SK-N-SH treated with all-trans-retinoic acid at 6 μM for 48 hours (cell line): ENCODE data around the gene MALRD1.

Experiments
- ATAC-seq: fragments of 200-7000 bp; cut with Tn5 transposase; 3 replicates; pipeline ENCODE4 v1.9.1; 2020; ENCODE audit warnings: mild to moderate bottlenecking, moderate library complexity
- ARNTL ChIP-seq: fragments of 450-650 bp; formaldehyde crosslinking; IDR thresholded peaks from 2 replicates; pipeline ENCODE4 v1.5.0; 2020; ENCODE audit warnings: low read depth, mild to moderate bottlenecking, moderate library complexity, borderline replicate concordance
- BACH2 ChIP-seq: fragments of 250-450 bp; sonication (Bioruptor Pico); IDR thresholded peaks from 2 replicates; pipeline ENCODE4 v1.9.0; 2021; ENCODE audit warnings: mild to moderate bottlenecking, borderline replicate concordance
- CSDC2 ChIP-seq: fragments of 250-450 bp; sonication (Bioruptor Pico); IDR thresholded peaks from 2 replicates; pipeline ENCODE4 v1.5.0; 2020; ENCODE audit warnings: mild to moderate bottlenecking, moderate library complexity
- CSRNP3 ChIP-seq: fragments of 250-450 bp; sonication (Bioruptor Pico); IDR thresholded peaks from 2 replicates; pipeline ENCODE4 v1.5.1; 2021; ENCODE audit warnings: mild to moderate bottlenecking, moderate library complexity
- ESRRG ChIP-seq: fragments of 250-450 bp; sonication (Bioruptor Pico); IDR thresholded peaks from 2 replicates; pipeline ENCODE4 v1.6.1; 2021; ENCODE audit warnings: mild to moderate bottlenecking
- GLIS3 ChIP-seq: fragments of 250-450 bp; sonication (Bioruptor Pico); IDR thresholded peaks from 2 replicates; pipeline ENCODE4 v1.5.0; 2020; ENCODE audit warnings: mild to moderate bottlenecking, moderate library complexity
- ISL1 ChIP-seq: fragments of 250-450 bp; sonication (Bioruptor Pico); IDR thresholded peaks from 2 replicates; pipeline ENCODE4 v2.1.2; 2022; ENCODE audit warnings: mild to moderate bottlenecking, moderate library complexity
- OSR1 ChIP-seq: fragments of 250-450 bp; sonication (Bioruptor Pico); IDR thresholded peaks from 2 replicates; pipeline ENCODE4 v1.8.0; 2022; ENCODE audit warnings: moderate library complexity, mild to moderate bottlenecking, inconsistent platforms
- PATZ1 ChIP-seq: fragments of 250-450 bp; sonication (Bioruptor Pico); IDR thresholded peaks from 2 replicates; pipeline ENCODE4 v1.8.0; 2020; ENCODE audit warnings: mild to moderate bottlenecking, moderate library complexity, borderline replicate concordance
- POU6F1 ChIP-seq: fragments of 250-450 bp; sonication (Bioruptor Pico); IDR thresholded peaks from 2 replicates; pipeline ENCODE4 v1.8.0; 2021; ENCODE audit warnings: low read depth, mild to moderate bottlenecking, moderate library complexity, borderline replicate concordance
- PPARA ChIP-seq: fragments of 250-450 bp; sonication (Bioruptor Pico); IDR thresholded peaks from 2 replicates; pipeline ENCODE4 v1.5.0; 2020; ENCODE audit warnings: mild to moderate bottlenecking, borderline replicate concordance
- RARB ChIP-seq: fragments of 250-450 bp; sonication (Bioruptor Pico); IDR thresholded peaks from 2 replicates; pipeline ENCODE4 v1.8.0; 2021; ENCODE audit warnings: mild to moderate bottlenecking, moderate library complexity
- SNAI2 ChIP-seq: fragments of 250-450 bp; sonication (Bioruptor Pico); IDR thresholded peaks from 2 replicates; pipeline ENCODE4 v1.5.0; 2020; ENCODE audit warnings: mild to moderate bottlenecking, moderate library complexity
- TCF4 ChIP-seq: fragments of 250-450 bp; sonication (Bioruptor Pico); IDR thresholded peaks from 2 replicates; pipeline ENCODE4 v1.8.0; 2021; ENCODE audit warnings: mild to moderate bottlenecking, moderate library complexity, borderline replicate concordance
- TOX ChIP-seq: fragments of 250-450 bp; sonication (Bioruptor Pico); IDR thresholded peaks from 2 replicates; pipeline ENCODE4 v1.8.0; 2021; ENCODE audit warnings: mild to moderate bottlenecking, moderate library complexity, borderline replicate concordance
- ZC3H10 ChIP-seq: fragments of 250-450 bp; sonication (Bioruptor Pico); IDR thresholded peaks from 2 replicates; pipeline ENCODE4 v1.5.1; 2021; ENCODE audit warnings: mild to moderate bottlenecking, moderate library complexity
- ZFP3 ChIP-seq: fragments of 250-450 bp; sonication (Bioruptor Pico); IDR thresholded peaks from 2 replicates; pipeline ENCODE4 v1.5.0; 2020; ENCODE audit warnings: mild to moderate bottlenecking, moderate library complexity
- ZFP30 ChIP-seq: fragments of 450-650 bp; formaldehyde crosslinking; IDR thresholded peaks from 2 replicates; pipeline ENCODE4 v1.5.0; 2022; ENCODE audit warnings: mild to moderate bottlenecking, moderate library complexity
- ZNF565 ChIP-seq: fragments of 450-650 bp; formaldehyde crosslinking; conservative IDR thresholded peaks from 2 replicates; pipeline ENCODE4 v1.5.0; 2020; ENCODE audit warnings: low read depth, mild to moderate bottlenecking, moderate library complexity
- ZNF70 ChIP-seq: fragments of 450-650 bp; formaldehyde crosslinking; IDR thresholded peaks from 2 replicates; pipeline ENCODE4 v1.5.0; 2020; ENCODE audit warnings: mild to moderate bottlenecking, moderate library complexity
- ZNF8 ChIP-seq: fragments of 450-650 bp; formaldehyde crosslinking; IDR thresholded peaks from 2 replicates; pipeline ENCODE4 v1.5.0; 2020; ENCODE audit warnings: mild to moderate bottlenecking, moderate library complexity
- TF ChIP-seq, protein P1 (sequence below): fragments of 250-450 bp; sonication (Bioruptor Pico); IDR thresholded peaks from 2 replicates; pipeline ENCODE4 v1.5.1; 2020; ENCODE audit warnings: low read depth, mild to moderate bottlenecking, moderate library complexity
- TF ChIP-seq, protein P2 (sequence below): fragments of 250-450 bp; sonication (Bioruptor Pico); IDR thresholded peaks from 2 replicates; pipeline ENCODE4 v1.5.0; 2020; ENCODE audit warnings: mild to moderate bottlenecking, moderate library complexity

MALRD1 gene

GRCh38 chr10:19756919-19757318 lies 708.3 kb downstream of the MALRD1 start:
- TF ChIP-seq CSRNP3 (CRISPR knock-in tag), result no peak
- TF ChIP-seq CSDC2, result no peak
- TF ChIP-seq PATZ1 (CRISPR knock-in tag), result no peak
- TF ChIP-seq ZFP30 (CRISPR knock-in tag), result no peak
- TF ChIP-seq TOX (CRISPR knock-in tag), result no peak
- no peak for TF ChIP-seq OSR1 (CRISPR knock-in tag)
- no peak for TF ChIP-seq TCF4
- no peak for TF ChIP-seq RARB
- TF ChIP-seq, protein P1, sequence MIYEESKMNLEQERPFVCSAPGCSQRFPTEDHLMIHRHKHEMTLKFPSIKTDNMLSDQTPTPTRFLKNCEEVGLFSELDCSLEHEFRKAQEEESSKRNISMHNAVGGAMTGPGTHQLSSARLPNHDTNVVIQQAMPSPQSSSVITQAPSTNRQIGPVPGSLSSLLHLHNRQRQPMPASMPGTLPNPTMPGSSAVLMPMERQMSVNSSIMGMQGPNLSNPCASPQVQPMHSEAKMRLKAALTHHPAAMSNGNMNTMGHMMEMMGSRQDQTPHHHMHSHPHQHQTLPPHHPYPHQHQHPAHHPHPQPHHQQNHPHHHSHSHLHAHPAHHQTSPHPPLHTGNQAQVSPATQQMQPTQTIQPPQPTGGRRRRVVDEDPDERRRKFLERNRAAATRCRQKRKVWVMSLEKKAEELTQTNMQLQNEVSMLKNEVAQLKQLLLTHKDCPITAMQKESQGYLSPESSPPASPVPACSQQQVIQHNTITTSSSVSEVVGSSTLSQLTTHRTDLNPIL, result no peak
- no peak for TF ChIP-seq PPARA (CRISPR knock-in tag)
- TF ChIP-seq, protein P2, sequence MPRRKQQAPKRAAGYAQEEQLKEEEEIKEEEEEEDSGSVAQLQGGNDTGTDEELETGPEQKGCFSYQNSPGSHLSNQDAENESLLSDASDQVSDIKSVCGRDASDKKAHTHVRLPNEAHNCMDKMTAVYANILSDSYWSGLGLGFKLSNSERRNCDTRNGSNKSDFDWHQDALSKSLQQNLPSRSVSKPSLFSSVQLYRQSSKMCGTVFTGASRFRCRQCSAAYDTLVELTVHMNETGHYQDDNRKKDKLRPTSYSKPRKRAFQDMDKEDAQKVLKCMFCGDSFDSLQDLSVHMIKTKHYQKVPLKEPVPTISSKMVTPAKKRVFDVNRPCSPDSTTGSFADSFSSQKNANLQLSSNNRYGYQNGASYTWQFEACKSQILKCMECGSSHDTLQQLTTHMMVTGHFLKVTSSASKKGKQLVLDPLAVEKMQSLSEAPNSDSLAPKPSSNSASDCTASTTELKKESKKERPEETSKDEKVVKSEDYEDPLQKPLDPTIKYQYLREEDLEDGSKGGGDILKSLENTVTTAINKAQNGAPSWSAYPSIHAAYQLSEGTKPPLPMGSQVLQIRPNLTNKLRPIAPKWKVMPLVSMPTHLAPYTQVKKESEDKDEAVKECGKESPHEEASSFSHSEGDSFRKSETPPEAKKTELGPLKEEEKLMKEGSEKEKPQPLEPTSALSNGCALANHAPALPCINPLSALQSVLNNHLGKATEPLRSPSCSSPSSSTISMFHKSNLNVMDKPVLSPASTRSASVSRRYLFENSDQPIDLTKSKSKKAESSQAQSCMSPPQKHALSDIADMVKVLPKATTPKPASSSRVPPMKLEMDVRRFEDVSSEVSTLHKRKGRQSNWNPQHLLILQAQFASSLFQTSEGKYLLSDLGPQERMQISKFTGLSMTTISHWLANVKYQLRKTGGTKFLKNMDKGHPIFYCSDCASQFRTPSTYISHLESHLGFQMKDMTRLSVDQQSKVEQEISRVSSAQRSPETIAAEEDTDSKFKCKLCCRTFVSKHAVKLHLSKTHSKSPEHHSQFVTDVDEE (CRISPR knock-in tag), result no peak
- TF ChIP-seq ARNTL, result no peak
- TF ChIP-seq ZNF565 (CRISPR knock-in tag), result no peak
- TF ChIP-seq ESRRG (CRISPR knock-in tag), result no peak
- no peak for TF ChIP-seq SNAI2 (CRISPR knock-in tag)
- TF ChIP-seq ISL1 (CRISPR knock-in tag), result no peak
- TF ChIP-seq ZNF70 (CRISPR knock-in tag), result no peak
- no peak for ATAC-seq

- no peak for ATAC-seq
- TF ChIP-seq, protein P2 (CRISPR knock-in tag), result no peak
- TF ChIP-seq BACH2 (CRISPR knock-in tag) (no peak), PPARA (CRISPR knock-in tag) (no peak), CSRNP3 (CRISPR knock-in tag) (no peak), TCF4 (no peak), TOX (CRISPR knock-in tag) (no peak), ZFP30 (CRISPR knock-in tag) (no peak), ZFP3 (CRISPR knock-in tag) (no peak), ZNF70 (CRISPR knock-in tag) (no peak), SNAI2 (CRISPR knock-in tag) (no peak), CSDC2 (no peak), GLIS3 (CRISPR knock-in tag) (no peak), ZNF8 (CRISPR knock-in tag) (no peak), POU6F1 (CRISPR knock-in tag) (no peak), OSR1 (CRISPR knock-in tag) (no peak), ARNTL (no peak), ZC3H10 (no peak)
- TF ChIP-seq, protein P1, result no peak
Measured at GRCh38 chr10:19762026-19762425, 713.4 kb downstream of the MALRD1 start.
